ENCODE data around the gene FAM50A.
A peak's percentile ranks its signal among the peaks of the same experiment; 100 is the strongest.
"Not testable (repeated sequence)": the region's sequence is repeated elsewhere in the genome, so short reads cannot be mapped to it uniquely, and the experiment has no call there.

Gene FAM50A

GRCh38 chrX:154443992-154444754 is at the start of gene FAM50A:
Gene FAM50A (plus strand): TSS chrX:154444141. CDS start chrX:154444236, 95 bp downstream.
- peak; percentile 74 for DNase-seq (ENCODE audit: low spot score)

GRCh38 chrX:154396363-154396762 is 47.6 kb upstream of the FAM50A start:
- not testable (repeated sequence) for DNase-seq (ENCODE audit: low spot score)

- peak; percentile 55 for DNase-seq (ENCODE audit: low spot score)
Observed at GRCh38 chrX:154396973-154397887, 46.7 kb upstream of the FAM50A start.

GRCh38 chrX:154397888-154398667 is 45.9 kb upstream of the FAM50A start, which contains the start of gene RPL10:
Gene RPL10 (plus strand): TSS chrX:154398377. CDS start chrX:154398520, 143 bp downstream.
- DNase-seq (ENCODE audit: low spot score): peak; percentile 95

GRCh38 chrX:154398668-154399526 is 45.0 kb upstream of the FAM50A start:
- DNase-seq (ENCODE audit: low spot score): peak; percentile 79

- DNase-seq (ENCODE audit: low spot score): no peak
Observed at GRCh38 chrX:154399527-154400368, 44.2 kb upstream of the FAM50A start.

GRCh38 chrX:154400369-154400817 is 43.5 kb upstream of the FAM50A start:
- DNase-seq (ENCODE audit: low spot score): not testable (repeated sequence)

GRCh38 chrX:154401045-154401799 is 42.7 kb upstream of the FAM50A start:
- DNase-seq (ENCODE audit: low spot score): no peak

GRCh38 chrX:154401918-154402621 is 41.9 kb upstream of the FAM50A start:
- no peak for DNase-seq (ENCODE audit: low spot score)

- DNase-seq (ENCODE audit: low spot score): no peak
Observed at GRCh38 chrX:154402622-154403127, 41.3 kb upstream of the FAM50A start.

GRCh38 chrX:154403192-154403591 is 40.7 kb upstream of the FAM50A start:
- no peak for DNase-seq (ENCODE audit: low spot score)

GRCh38 chrX:154403858-154404257 is 40.1 kb upstream of the FAM50A start:
- no peak for DNase-seq (ENCODE audit: low spot score)

GRCh38 chrX:154404625-154405192 is 39.2 kb upstream of the FAM50A start:
- no peak for DNase-seq (ENCODE audit: low spot score)

- DNase-seq (ENCODE audit: low spot score): no peak
Observed at GRCh38 chrX:154408659-154409221, 35.2 kb upstream of the FAM50A start.

- no peak for DNase-seq (ENCODE audit: low spot score)
Observed at GRCh38 chrX:154409222-154409871, 34.6 kb upstream of the FAM50A start, which contains the start of gene DNASE1L1. Gene DNASE1L1 (minus strand): TSS chrX:154409254. CDS start chrX:154405568, 3,686 bp downstream.

GRCh38 chrX:154411981-154412340 is 32.0 kb upstream of the FAM50A start:
- DNase-seq (ENCODE audit: low spot score): no peak

- DNase-seq (ENCODE audit: low spot score): no peak
Observed at GRCh38 chrX:154412468-154412867, 31.5 kb upstream of the FAM50A start.

All from globus pallidus (tissue), 1 donor.